Neuronal stem cell (in vitro differentiated cells): ENCODE measurements around the gene KRT85.

Source experiments
- DNase-seq: peaks from one replicate; pipeline ENCODE4 v3.0.0-alpha.2; 2013; ENCODE audit warnings: low spot score
- H2AFZ ChIP-seq: one replicate; pipeline ENCODE4 v1.6.1; 2013; ENCODE audit warnings: mild to moderate bottlenecking, low read length, inconsistent platforms
- H2AK5ac ChIP-seq: 2 replicates; pipeline ENCODE4 v1.6.1; 2013; ENCODE audit warnings: low read depth, mild to moderate bottlenecking, inconsistent platforms, low read length, moderate library complexity, mixed read lengths
- H2BK120ac ChIP-seq: 2 replicates; pipeline ENCODE4 v1.6.1; 2013; ENCODE audit warnings: low read depth, mild to moderate bottlenecking, inconsistent platforms, low read length, moderate library complexity, mixed read lengths
- H2BK12ac ChIP-seq: one replicate; pipeline ENCODE4 v1.6.1; 2013; ENCODE audit warnings: low read length, inconsistent platforms
- H2BK15ac ChIP-seq: 2 replicates; pipeline ENCODE4 v1.6.1; 2013; ENCODE audit warnings: mild to moderate bottlenecking, low read length, inconsistent platforms, mixed read lengths
- H2BK5ac ChIP-seq: one replicate; pipeline ENCODE4 v1.6.1; 2013; ENCODE audit warnings: inconsistent platforms, mild to moderate bottlenecking, low read length, moderate library complexity
- H3K14ac ChIP-seq: one replicate; pipeline ENCODE4 v1.6.1; 2013; ENCODE audit warnings: low read length, inconsistent platforms
- H3K18ac ChIP-seq: 2 replicates; pipeline ENCODE4 v1.6.1; 2013; ENCODE audit warnings: low read length, inconsistent platforms
- H3K23ac ChIP-seq: 2 replicates; pipeline ENCODE4 v1.6.1; 2013; ENCODE audit warnings: low read depth, mild to moderate bottlenecking, mixed read lengths, low read length, inconsistent platforms; ENCODE audit not compliant: poor library complexity
- H3K27ac ChIP-seq: replicated peaks from 3 replicates; pipeline ENCODE4 v1.5.1; 2013; ENCODE audit warnings: low read length, inconsistent platforms
- H3K27me3 ChIP-seq, 3 experiments: 2 replicates each; pipeline ENCODE4 v1.6.1; 2013; ENCODE audit warnings: low read length in 3 of 3, mild to moderate bottlenecking in 2 of 3, inconsistent platforms in 1 of 3, low read depth in 1 of 3, mixed read lengths in 1 of 3, moderate library complexity in 1 of 3; ENCODE audit not compliant: control insufficient read depth in 3 of 3, insufficient read depth in 3 of 3
- H3K36me3 ChIP-seq, 2 donors: replicated peaks in 1 of 2; 2 replicates each; pipeline ENCODE4 v1.6.1; 2013; ENCODE audit warnings: low read length in 2 of 2; ENCODE audit not compliant: control insufficient read depth in 2 of 2, insufficient read depth in 2 of 2
- H3K4ac ChIP-seq: 2 replicates; pipeline ENCODE4 v1.6.1; 2013; ENCODE audit warnings: inconsistent platforms, mild to moderate bottlenecking, low read length, moderate library complexity
- H3K4me1 ChIP-seq, 2 donors: 1 replicate in 1 of 2; 2 replicates in 1 of 2; pipeline ENCODE4 v1.6.1; 2013; ENCODE audit warnings: low read length in 2 of 2, low read depth in 1 of 2; ENCODE audit not compliant: control insufficient read depth in 2 of 2, insufficient read depth in 1 of 2
- H3K4me2 ChIP-seq: one replicate; pipeline ENCODE4 v1.6.1; 2013; ENCODE audit warnings: mild to moderate bottlenecking, low read length, inconsistent platforms; ENCODE audit not compliant: insufficient read depth, poor library complexity, severe bottlenecking
- H3K4me3 ChIP-seq, 2 donors: 2 replicates each; pipeline ENCODE4 v1.5.1; 2013; ENCODE audit warnings: low read length in 2 of 2, mild to moderate bottlenecking in 2 of 2, inconsistent platforms in 1 of 2, moderate library complexity in 1 of 2
- H3K79me1 ChIP-seq: one replicate; pipeline ENCODE4 v1.6.1; 2013; ENCODE audit warnings: low read depth, mild to moderate bottlenecking, inconsistent platforms, low read length, moderate library complexity
- H3K9ac ChIP-seq: one replicate; pipeline ENCODE4 v1.6.1; 2013; ENCODE audit warnings: mild to moderate bottlenecking, low read depth, low read length, inconsistent platforms; ENCODE audit not compliant: poor library complexity
- H3K9me3 ChIP-seq, 2 donors: replicated peaks in 1 of 2; 2 replicates each; pipeline versions ENCODE3 to v1.6.1; 2013; ENCODE audit warnings: low read length in 2 of 2, mild to moderate bottlenecking in 2 of 2, inconsistent platforms in 1 of 2, low read depth in 1 of 2, mixed read lengths in 1 of 2, moderate library complexity in 1 of 2; ENCODE audit not compliant: control insufficient read depth in 2 of 2, insufficient read depth in 1 of 2
- H4K8ac ChIP-seq: one replicate; pipeline ENCODE4 v1.6.1; 2013; ENCODE audit warnings: low read depth, mild to moderate bottlenecking, inconsistent platforms, low read length, moderate library complexity
- H4K91ac ChIP-seq: one replicate; pipeline ENCODE4 v1.6.1; 2013; ENCODE audit warnings: low read length, low read depth, mild to moderate bottlenecking, inconsistent platforms; ENCODE audit not compliant: poor library complexity
- WGBS, 2 donors: extraction: QIAGEN DNeasy Blood & Tissue Kit; methylation state at CpG; one replicate each; pipeline ENCODE4 v1.1.7; 2013; ENCODE audit warnings: missing lambda C conversion rate in 2 of 2, mixed read lengths in 1 of 2; ENCODE audit not compliant: insufficient read length in 2 of 2, insufficient replicate concordance in 1 of 2; ENCODE audit errors: extremely low coverage in 2 of 2; 5-methylcytosine and 5-hydroxymethylcytosine counted together

The KRT85 gene

GRCh38 chr12:52368508-52368907 is 1.2 kb upstream of the KRT85 start:
- Histone ChIP-seq H3K9ac (no peak overlapping the region), H3K9me3 (no peaks in the 10 kb centered on the region), H3K14ac (no peak overlapping the region), H3K79me1 (no peaks in the 10 kb centered on the region), H3K23ac (no peak overlapping the region), H3K36me3 (no peaks in the 10 kb centered on the region), H3K4me1 (peaks cover 0 to 2% of the 10 kb centered on the region in 2 donors), H3K18ac (no peak overlapping the region), H3K4me3 (no peak overlapping the region), H2AFZ (no peak overlapping the region), H3K27ac (no peak overlapping the region), H2BK120ac (no peak overlapping the region), H2AK5ac (no peak overlapping the region), H4K8ac (no peak overlapping the region), H2BK5ac (no peak overlapping the region), H4K91ac (no peak overlapping the region), H2BK12ac (no peak overlapping the region), H3K4ac (no peak overlapping the region), H2BK15ac (no peak overlapping the region), H3K27me3 (peaks cover 0 to 5% (median 0%) of the 10 kb centered on the region in 3 experiments), H3K4me2 (no peak overlapping the region)
- no CpG with 5 or more reads among the region's 3 CpGs for WGBS, 2 donors
- no peak for DNase-seq

DNA sequence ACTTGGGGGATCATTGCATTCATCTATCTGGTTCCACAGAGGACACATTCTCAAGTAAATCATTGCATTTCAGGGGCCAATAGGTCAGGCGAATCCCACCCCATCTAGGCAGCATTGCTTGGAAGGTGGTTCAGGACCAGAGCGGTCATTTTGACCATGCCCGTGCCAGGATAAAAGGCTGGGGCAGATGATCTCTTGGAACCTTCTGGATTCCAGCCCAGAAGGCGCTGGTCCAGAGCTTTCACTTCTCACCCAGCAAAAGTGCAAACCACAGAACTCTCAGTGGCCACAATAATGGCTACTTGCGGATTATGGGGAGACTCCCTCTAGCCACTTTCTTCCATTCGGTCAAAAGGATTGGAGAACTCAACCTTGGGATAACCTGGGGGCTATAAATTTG is 595 bp upstream of the KRT85 start:
- no peak overlapping the region for H2BK15ac ChIP-seq
- no peak overlapping the region for H2BK5ac ChIP-seq
- peaks cover 0 to 2% of the 10 kb centered on the region in 2 donors for H3K4me1 ChIP-seq
- no peak overlapping the region for H4K91ac ChIP-seq
- peaks cover 0 to 5% (median 0%) of the 10 kb centered on the region in 3 experiments for H3K27me3 ChIP-seq
- no peaks in the 10 kb centered on the region for H3K9me3 ChIP-seq
- H3K23ac ChIP-seq = no peak overlapping the region
- no peak for DNase-seq
- no peaks in the 10 kb centered on the region for H3K79me1 ChIP-seq
- H3K4ac ChIP-seq = no peak overlapping the region
- no peak overlapping the region for H3K9ac ChIP-seq
- H4K8ac ChIP-seq = no peak overlapping the region
- H2AFZ ChIP-seq = no peak overlapping the region
- no peak overlapping the region for H2BK12ac ChIP-seq
- no peak overlapping the region for H2BK120ac ChIP-seq
- no peak overlapping the region for H3K4me2 ChIP-seq
- H3K14ac ChIP-seq = no peak overlapping the region
- H2AK5ac ChIP-seq = no peak overlapping the region
- H3K36me3 ChIP-seq = no peaks in the 10 kb centered on the region
- H3K4me3 ChIP-seq = no peak overlapping the region
- H3K27ac ChIP-seq = no peak overlapping the region
- WGBS, 2 donors = no CpG with 5 or more reads among the region's 6 CpGs
- no peak overlapping the region for H3K18ac ChIP-seq

DNA sequence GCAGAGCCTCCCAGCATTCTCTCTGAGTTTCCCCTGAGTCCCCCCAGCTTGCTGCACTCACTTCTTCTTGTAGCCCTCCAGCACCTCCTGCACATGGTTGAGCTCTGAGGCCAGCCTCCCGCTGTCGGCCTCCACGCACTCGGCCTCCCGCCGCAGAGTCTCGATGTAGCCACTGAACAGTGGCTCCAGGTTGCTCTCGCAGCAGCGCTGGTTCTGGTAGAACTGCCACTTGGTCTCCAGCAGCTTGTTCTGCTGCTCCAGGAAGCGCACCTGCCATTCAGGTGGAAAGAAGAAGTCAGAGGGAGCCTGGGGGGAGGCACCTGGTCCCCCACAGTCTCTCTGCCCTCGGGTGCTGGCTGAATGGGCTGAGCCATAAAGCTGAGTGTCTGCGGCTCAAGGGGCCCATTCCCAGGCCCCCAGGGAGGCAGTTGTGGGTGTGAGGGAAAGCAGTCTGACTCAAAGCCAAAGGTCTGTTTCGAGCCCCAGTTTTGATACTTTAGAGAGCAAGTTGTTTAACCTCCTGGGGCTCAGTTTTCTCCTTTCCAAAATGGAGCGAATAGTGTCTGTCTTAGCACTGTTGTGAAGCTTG is 2.3 kb downstream of the KRT85 start:
- DNase-seq = no peak

GRCh38 chr12:52364061-52364460 is 3.2 kb downstream of the KRT85 start:
- Histone ChIP-seq H3K4me1 (no peaks in the 10 kb centered on the region), H3K23ac (peak overlapping the region; percentile 76), H3K27me3 (peaks cover 0 to 5% (median 0%) of the 10 kb centered on the region in 3 experiments), H3K4me2 (no peak overlapping the region), H2BK120ac (no peak overlapping the region), H4K91ac (no peak overlapping the region), H3K9ac (no peak overlapping the region), H3K79me1 (no peaks in the 10 kb centered on the region), H3K36me3 (no peaks in the 10 kb centered on the region), H3K4me3 (no peak overlapping the region), H2BK15ac (no peak overlapping the region), H3K27ac (no peak overlapping the region), H2AK5ac (no peak overlapping the region), H2AFZ (no peak overlapping the region), H2BK5ac (peak overlapping the region; percentile 11), H3K14ac (no peak overlapping the region), H3K4ac (no peak overlapping the region), H3K9me3 (no peaks in the 10 kb centered on the region), H2BK12ac (no peak overlapping the region), H3K18ac (peak overlapping the region; percentile 12), H4K8ac (no peak overlapping the region)
- no CpG with 5 or more reads among the region's 7 CpGs for WGBS, 2 donors
- no peak for DNase-seq

More for the DNA sequence above, 2.3 kb downstream of the KRT85 start:
- Histone ChIP-seq H3K18ac (no peak overlapping the region), H3K4ac (no peak overlapping the region), H3K79me1 (no peaks in the 10 kb centered on the region), H3K36me3 (no peaks in the 10 kb centered on the region), H2BK12ac (no peak overlapping the region), H3K9ac (no peak overlapping the region), H3K4me3 (no peak overlapping the region), H2AK5ac (peak overlapping the region; percentile 61), H4K8ac (no peak overlapping the region), H3K27ac (no peak overlapping the region), H2AFZ (no peak overlapping the region), H3K27me3 (peaks cover 0 to 5% (median 0%) of the 10 kb centered on the region in 3 experiments), H3K9me3 (no peaks in the 10 kb centered on the region), H3K23ac (no peak overlapping the region), H4K91ac (no peak overlapping the region), H2BK120ac (no peak overlapping the region), H3K4me1 (no peaks in the 10 kb centered on the region), H3K4me2 (no peak overlapping the region), H2BK15ac (no peak overlapping the region), H3K14ac (no peak overlapping the region), H2BK5ac (no peak overlapping the region)
- WGBS, 2 donors = no CpG with 5 or more reads among the region's 14 CpGs
